HG03571 (cell line): ENCODE measurements around the gene AFAP1L1.

Experiments used
- ATAC-seq: cut with Tn5 transposase; IDR thresholded peaks from one replicate; pipeline ENCODE4 v1.9.1; 2021; ENCODE audit not compliant: unreplicated experiment

Gene AFAP1L1

DNA sequence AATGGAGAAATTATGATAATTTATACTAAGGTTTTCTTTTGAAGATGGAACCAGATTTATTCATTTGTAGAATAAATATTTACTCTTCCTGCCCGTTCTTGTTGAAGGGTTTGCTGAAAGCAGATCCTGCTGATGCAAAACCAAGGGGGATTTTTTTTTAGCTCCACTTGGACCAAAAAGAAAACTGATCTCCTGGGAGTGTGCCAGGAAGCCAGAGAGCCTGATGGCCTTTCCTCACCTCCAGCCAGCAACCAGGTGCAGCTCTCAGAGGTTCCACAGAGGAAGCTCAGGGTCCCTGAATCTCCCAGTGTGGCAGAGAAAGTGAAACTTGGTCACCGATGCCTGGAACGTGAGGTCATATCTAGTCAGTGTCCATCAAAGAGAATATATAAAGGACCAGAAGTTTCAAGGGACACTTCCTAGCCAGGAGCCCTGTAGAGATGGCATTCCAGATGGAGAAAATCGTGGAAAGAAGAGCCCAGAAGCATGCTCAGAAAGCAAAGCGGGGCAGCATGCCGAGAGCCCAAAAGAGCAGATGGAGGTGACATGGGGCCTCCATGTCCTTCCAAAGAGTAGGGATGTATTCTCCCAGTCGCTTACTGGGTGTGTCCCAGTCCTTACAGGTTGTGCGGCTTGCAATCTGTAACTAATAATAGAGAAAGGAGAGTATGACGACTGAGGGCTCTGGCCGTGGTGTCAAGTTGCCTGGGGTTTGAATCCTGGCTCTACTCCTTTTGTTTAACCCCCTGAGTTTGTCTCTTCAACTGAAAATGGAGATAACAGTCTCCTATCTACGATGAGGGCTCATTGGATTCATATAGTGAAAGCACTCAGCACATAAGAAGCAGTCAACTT lies 12.2 kb downstream of the AFAP1L1 start:
- ATAC-seq: no peak

- ATAC-seq: no peak
These were observed 12.8 kb downstream of the AFAP1L1 start for GRCh38 chr5:149284501-149284900.

DNA sequence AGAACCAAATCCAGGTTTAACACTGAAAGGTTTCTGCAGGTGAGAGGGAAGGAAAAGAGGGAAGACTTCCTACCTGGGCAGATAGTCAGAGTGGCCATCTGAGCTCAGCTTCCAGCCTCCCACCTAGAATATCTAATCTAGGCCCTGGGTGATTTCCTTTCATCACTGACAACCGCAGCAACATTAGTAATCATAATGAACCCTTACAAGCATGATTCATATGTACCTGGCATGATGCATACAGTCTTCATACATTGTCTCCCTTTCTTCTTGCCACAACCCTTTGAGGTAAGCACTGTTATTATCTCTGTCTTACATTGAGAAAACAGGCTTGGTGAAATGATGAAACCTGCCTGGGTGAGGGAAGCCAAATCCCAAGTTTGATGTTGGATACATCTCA lies 13.5 kb downstream of the AFAP1L1 start:
- ATAC-seq: no peak

DNA sequence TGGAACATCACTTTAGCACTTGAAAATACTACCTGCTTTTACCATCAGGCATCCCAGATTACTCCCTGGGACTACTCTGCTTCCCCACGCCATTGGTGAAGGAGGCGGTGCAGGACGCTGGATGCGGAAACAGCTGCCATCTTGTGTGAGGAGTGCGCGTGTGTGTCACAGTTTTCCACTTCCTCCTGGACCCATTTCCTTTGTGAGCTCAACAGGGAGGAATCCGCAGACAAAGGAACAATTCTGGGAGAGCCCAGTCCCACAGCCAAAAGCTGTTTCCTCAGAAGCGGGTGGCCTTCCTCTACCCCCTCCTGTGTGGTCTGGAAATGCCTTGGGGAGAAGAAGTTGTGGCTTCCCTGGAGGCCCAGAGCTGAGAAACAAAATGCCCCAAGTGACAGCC lies 16.8 kb downstream of the AFAP1L1 start:
- ATAC-seq: no peak

DNA sequence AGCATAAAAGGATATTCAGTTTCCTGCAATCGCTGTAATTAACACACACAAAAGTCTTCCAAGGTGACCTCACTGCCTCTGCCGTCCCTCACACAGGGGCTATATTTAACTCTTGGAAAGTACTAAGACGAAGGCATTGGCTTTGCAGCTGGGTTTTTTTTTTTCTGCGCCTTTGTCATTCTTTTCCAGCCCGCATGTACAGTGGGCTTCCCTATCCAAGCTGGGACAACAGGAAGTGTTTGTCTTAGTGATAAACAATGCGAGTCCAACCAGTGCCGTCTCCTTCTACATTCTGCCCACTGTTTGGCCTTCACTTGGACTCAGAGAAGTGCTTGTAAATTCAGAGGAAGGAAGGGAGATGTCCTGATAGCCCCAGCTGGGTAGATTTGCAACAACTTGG lies 17.6 kb downstream of the AFAP1L1 start:
- no peak for ATAC-seq

- ATAC-seq: no peak
These were observed 23.5 kb downstream of the AFAP1L1 start for GRCh38 chr5:149294872-149295829.

DNA sequence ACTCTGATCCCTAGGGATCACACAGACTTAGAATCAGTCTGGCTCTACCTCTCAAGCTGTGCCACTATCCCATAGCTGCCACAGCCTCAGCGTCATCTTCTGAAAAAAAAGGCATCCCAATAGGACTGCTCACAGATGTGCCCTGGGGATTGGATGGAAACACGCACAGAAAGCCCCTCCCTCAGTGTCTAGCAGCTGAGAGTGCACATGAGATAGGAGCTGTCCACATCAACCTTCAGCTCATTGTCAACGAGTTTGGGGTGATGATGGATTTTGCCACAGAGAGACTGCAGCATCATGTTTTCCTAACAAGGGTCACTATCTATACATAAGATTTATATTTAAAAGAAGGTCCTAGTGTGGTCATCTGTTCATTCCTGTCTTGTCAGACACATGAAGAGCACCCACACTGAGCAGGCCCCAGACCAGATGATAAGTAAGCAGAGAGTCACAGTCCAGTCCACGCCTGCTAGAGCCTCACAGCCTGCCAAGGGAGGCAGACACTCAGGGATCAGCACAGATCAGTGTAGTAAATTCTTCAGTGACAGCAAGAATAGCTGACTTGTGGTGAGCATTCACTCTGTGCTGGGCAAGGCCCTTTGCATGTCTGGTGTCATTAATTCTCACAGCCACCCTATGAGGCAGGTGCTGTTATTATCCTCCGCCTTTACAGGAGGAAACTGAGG lies 25.8 kb downstream of the AFAP1L1 start:
- ATAC-seq: no peak

DNA sequence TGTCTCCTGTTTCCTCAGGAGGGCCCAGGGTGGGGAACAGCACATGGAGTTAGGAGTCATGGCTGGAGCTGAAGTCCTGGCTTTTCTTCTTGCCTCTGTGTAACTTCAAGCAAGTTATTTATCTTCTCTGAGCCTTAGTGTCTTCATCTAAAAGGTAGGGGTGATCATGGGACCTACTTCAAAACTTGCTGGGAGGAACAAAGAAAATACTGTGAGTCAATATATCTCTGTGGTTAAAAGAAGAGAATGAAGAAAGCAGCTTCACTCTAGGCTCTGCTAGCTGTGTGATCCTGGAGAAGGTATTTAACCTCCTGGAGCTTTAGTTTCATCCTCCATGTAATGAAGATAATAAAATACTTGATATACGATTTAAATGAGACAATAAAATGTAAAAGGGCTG lies 26.5 kb downstream of the AFAP1L1 start:
- no peak for ATAC-seq

DNA sequence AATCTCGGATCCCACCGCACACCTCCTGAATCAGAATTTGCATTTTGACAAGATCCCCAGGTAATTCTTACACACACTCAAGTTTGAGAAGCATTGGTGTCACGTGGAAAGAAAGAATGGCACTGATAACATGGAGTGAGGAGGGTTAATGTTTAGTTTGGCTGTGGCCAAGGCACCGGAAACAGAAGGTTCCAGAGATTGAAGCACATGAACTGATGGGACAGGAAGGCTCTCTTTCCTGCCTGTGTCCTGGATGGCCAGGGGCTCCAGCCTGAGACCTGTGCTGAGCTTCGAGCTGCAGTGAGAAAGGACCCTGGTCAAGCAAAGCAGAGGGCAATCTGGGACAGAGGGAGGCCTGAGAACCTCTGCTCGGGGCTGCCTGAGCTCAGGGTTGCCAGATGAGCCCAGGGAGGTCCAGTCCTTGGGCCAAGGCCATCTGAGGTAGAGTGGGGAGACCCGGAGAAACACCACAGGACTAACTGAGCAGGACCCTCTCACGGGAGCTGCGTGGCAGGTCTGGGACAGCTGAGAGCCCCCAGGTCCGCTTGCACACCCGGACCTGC lies 27.3 kb downstream of the AFAP1L1 start:
- ATAC-seq: no peak

- no peak for ATAC-seq
These were observed 27.9 kb downstream of the AFAP1L1 start for GRCh38 chr5:149299451-149300054.

GRCh38 chr5:149300441-149300840 lies 28.8 kb downstream of the AFAP1L1 start:
- no peak for ATAC-seq

- ATAC-seq: no peak
These were observed 29.5 kb downstream of the AFAP1L1 start for GRCh38 chr5:149301049-149301743.

DNA sequence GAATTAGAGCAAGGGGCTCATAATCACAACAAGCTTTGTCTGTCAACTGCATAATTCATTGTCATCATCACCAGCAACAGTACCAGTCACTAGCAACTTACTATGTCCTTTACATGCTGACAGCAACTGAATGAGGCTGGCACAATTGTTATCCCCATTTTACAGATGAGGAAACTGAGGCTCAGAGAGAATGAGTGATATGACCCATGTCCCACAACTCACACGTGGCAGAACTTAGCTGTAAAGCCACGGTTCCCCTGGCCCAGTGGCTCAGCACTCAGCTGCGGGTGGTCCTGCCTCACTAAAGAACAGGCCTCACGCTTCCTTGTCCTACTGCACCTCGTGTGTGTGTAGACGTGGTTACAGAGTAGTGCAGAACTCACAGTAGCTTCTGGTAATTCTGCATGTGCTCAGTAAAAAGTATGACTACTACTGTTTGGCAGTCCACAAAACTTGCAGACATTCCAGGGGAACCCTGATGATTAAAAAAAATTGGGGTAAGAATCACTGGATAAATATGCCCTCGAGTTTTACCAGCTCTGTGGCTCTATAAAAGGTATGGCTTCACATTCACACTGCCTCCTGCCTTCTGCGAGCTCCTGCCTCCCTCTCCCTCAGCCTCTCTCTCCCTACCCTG lies 30.2 kb downstream of the AFAP1L1 start:
- no peak for ATAC-seq

- no peak for ATAC-seq
These were observed 31.0 kb downstream of the AFAP1L1 start for GRCh38 chr5:149302641-149303040.

GRCh38 chr5:149303210-149303609 lies 31.6 kb downstream of the AFAP1L1 start:
- no peak for ATAC-seq

- no peak for ATAC-seq
These were observed 32.8 kb downstream of the AFAP1L1 start for GRCh38 chr5:149304195-149305078.

GRCh38 chr5:149309354-149309753 lies 37.7 kb downstream of the AFAP1L1 start:
- no peak for ATAC-seq

DNA sequence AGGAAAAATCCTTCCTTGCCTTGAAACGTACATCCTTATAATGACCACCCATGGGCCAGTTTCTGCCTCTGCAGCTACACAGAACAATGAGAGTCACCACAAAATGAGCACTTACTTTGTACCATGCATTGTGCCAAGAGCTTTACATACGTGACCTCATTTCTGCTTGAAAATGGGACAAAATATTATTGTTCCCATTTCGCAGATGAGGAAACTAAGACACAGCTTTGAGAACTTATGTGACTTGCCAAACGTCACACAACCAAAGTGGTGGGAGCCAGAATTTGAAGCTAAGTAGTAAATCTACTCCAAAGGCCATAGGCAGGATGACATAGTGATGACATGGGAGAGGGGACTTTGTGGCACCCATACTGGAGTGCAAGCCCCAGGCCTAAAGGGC lies 38.8 kb downstream of the AFAP1L1 start:
- ATAC-seq: no peak
